Measurements from ENCODE around the gene PCNT.

The PCNT gene

GRCh38 chr21:46469275-46469674 is 145.3 kb downstream of the PCNT start:
- ChIA-PET CTCF (interaction anchor here (0.9 to 1.1 kb wide), 2 partner anchors 9 to 166 kb away, joined by 3 to 8 read pairs; partner anchors contain the start of gene PRMT2), POLR2A (interaction anchor here (1.0 to 2.6 kb wide), 3 partner anchors 10 to 166 kb away, joined by 4 to 8 read pairs (median 4); partner anchors contain the start of gene PRMT2)
- no peaks in the 10 kb centered on the region for H3K9me3 ChIP-seq (ENCODE audit: control insufficient read depth, insufficient read depth, low read depth, low read length)
- peaks cover 2 to 5% of the 10 kb centered on the region in 2 experiments; a peak in 2 of 3 replicates for H3K36me3 ChIP-seq (ENCODE audit: control insufficient read depth in 2 of 2, insufficient read depth in 1 of 2, low read length in 2 of 2)
- TF ChIP-seq ZNF26 (tag by site-specific recombination; IDR thresholded peaks at IDR 0.05) (no peak), ZNF785 (tag by site-specific recombination; IDR thresholded peaks at IDR 0.05) (no peak), ZNF530 (tag by site-specific recombination; IDR thresholded peaks at IDR 0.05; ENCODE audit: low read depth) (no peak), ZNF660 (tag by site-specific recombination; IDR thresholded peaks at IDR 0.05) (no peak), SALL2 (tag by site-specific recombination; IDR thresholded peaks at IDR 0.05; ENCODE audit: borderline replicate concordance) (no peak), ZBTB17 (tag by site-specific recombination; IDR thresholded peaks at IDR 0.05) (no peak), ZBTB8A (tag by site-specific recombination; IDR thresholded peaks at IDR 0.05) (no peak)
- H3K27ac ChIP-seq (ENCODE audit: extremely low read depth, low read depth, low read length): no peak overlapping the region
- H3K4me1 ChIP-seq (ENCODE audit: control insufficient read depth, insufficient read depth, low read length): no peaks in the 10 kb centered on the region; the same call in 1 of the 2 replicates
- no peak overlapping the region for H3K4me3 ChIP-seq (ENCODE audit: low read depth, low read length)

DNA sequence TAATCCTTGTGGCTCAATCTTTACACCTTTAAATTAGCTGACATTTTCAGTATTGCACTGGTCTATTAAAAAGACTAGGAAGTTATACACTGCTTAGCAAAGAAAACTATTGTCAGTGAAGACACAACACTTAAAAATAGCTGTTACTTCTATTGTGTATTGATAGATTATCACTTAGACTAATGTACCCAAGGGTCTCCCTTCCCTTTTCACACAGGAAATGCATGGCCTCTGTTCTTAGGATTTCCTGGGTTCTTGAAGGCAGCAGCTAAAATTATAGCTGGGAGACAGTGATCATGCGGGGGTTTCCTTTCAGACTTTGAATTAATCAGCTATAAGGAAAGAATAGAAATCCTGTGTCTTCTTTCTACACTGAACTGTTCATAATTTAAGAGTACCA is 147.6 kb downstream of the PCNT start:
- H3K9me3 ChIP-seq (ENCODE audit: control insufficient read depth, insufficient read depth, low read depth, low read length): no peaks in the 10 kb centered on the region
- CTCF ChIA-PET: no interaction called here

More for the DNA sequence above, 147.6 kb downstream of the PCNT start:
- Histone ChIP-seq H3K36me3 (ENCODE audit: control insufficient read depth in 2 of 2, insufficient read depth in 1 of 2, low read length in 2 of 2) (peaks cover 0 to under 1% of the 10 kb centered on the region in 2 experiments; a peak in 1 of 3 replicates), H3K4me3 (ENCODE audit: low read depth, low read length) (no peak overlapping the region), H3K4me1 (ENCODE audit: control insufficient read depth, insufficient read depth, low read length) (no peaks in the 10 kb centered on the region; the same call in 1 of the 2 replicates), H3K27ac (ENCODE audit: extremely low read depth, low read depth, low read length) (no peak overlapping the region)
- POLR2A ChIA-PET: interaction anchor here (0.7 kb wide), 1 partner anchor 164 kb away, joined by 3 read pairs; the partner anchor contains the start of gene PRMT2
- no peak for TF ChIP-seq AEBP2 (tag by site-specific recombination; IDR thresholded peaks at IDR 0.05; ENCODE audit: borderline replicate concordance)
- no peak for TF ChIP-seq ZNF274 (IDR thresholded peaks at IDR 0.05; ENCODE audit: low read length)
- TF ChIP-seq ZNF274 (tag by site-specific recombination; IDR thresholded peaks at IDR 0.05; ENCODE audit: borderline replicate concordance): no peak
- TF ChIP-seq, protein P1, sequence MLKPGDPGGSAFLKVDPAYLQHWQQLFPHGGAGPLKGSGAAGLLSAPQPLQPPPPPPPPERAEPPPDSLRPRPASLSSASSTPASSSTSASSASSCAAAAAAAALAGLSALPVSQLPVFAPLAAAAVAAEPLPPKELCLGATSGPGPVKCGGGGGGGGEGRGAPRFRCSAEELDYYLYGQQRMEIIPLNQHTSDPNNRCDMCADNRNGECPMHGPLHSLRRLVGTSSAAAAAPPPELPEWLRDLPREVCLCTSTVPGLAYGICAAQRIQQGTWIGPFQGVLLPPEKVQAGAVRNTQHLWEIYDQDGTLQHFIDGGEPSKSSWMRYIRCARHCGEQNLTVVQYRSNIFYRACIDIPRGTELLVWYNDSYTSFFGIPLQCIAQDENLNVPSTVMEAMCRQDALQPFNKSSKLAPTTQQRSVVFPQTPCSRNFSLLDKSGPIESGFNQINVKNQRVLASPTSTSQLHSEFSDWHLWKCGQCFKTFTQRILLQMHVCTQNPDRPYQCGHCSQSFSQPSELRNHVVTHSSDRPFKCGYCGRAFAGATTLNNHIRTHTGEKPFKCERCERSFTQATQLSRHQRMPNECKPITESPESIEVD (tag by site-specific recombination; IDR thresholded peaks at IDR 0.05): no peak
- TF ChIP-seq, protein P2, sequence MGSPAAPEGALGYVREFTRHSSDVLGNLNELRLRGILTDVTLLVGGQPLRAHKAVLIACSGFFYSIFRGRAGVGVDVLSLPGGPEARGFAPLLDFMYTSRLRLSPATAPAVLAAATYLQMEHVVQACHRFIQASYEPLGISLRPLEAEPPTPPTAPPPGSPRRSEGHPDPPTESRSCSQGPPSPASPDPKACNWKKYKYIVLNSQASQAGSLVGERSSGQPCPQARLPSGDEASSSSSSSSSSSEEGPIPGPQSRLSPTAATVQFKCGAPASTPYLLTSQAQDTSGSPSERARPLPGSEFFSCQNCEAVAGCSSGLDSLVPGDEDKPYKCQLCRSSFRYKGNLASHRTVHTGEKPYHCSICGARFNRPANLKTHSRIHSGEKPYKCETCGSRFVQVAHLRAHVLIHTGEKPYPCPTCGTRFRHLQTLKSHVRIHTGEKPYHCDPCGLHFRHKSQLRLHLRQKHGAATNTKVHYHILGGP (tag by site-specific recombination; IDR thresholded peaks at IDR 0.05): no peak
- no peak for TF ChIP-seq ZNF37A (tag by site-specific recombination; IDR thresholded peaks at IDR 0.05)
- TF ChIP-seq ZNF16 (tag by site-specific recombination; IDR thresholded peaks at IDR 0.05; ENCODE audit: low read depth): no peak
- TF ChIP-seq ZNF133 (tag by site-specific recombination; IDR thresholded peaks at IDR 0.05): no peak
- TF ChIP-seq ZNF747 (tag by site-specific recombination; IDR thresholded peaks at IDR 0.05): no peak
- TF ChIP-seq ZXDB (tag by site-specific recombination; IDR thresholded peaks at IDR 0.05): no peak
- no peak for TF ChIP-seq ZNF266 (tag by site-specific recombination; IDR thresholded peaks at IDR 0.05; ENCODE audit: low read depth)
- no peak for TF ChIP-seq MZF1 (tag by site-specific recombination; IDR thresholded peaks at IDR 0.05; ENCODE audit: borderline replicate concordance)
- TF ChIP-seq, protein P3, sequence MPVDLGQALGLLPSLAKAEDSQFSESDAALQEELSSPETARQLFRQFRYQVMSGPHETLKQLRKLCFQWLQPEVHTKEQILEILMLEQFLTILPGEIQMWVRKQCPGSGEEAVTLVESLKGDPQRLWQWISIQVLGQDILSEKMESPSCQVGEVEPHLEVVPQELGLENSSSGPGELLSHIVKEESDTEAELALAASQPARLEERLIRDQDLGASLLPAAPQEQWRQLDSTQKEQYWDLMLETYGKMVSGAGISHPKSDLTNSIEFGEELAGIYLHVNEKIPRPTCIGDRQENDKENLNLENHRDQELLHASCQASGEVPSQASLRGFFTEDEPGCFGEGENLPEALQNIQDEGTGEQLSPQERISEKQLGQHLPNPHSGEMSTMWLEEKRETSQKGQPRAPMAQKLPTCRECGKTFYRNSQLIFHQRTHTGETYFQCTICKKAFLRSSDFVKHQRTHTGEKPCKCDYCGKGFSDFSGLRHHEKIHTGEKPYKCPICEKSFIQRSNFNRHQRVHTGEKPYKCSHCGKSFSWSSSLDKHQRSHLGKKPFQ (tag by site-specific recombination; IDR thresholded peaks at IDR 0.05): no peak
- TF ChIP-seq KLF17 (tag by site-specific recombination; IDR thresholded peaks at IDR 0.05): no peak
- TF ChIP-seq ZNF221 (tag by site-specific recombination; IDR thresholded peaks at IDR 0.05; ENCODE audit: borderline replicate concordance): no peak
- TF ChIP-seq ZNF311 (tag by site-specific recombination; IDR thresholded peaks at IDR 0.05; ENCODE audit: borderline replicate concordance): no peak
- TF ChIP-seq ZNF140 (tag by site-specific recombination; IDR thresholded peaks at IDR 0.05): no peak
- TF ChIP-seq REPIN1 (tag by site-specific recombination; IDR thresholded peaks at IDR 0.05; ENCODE audit: low read depth): no peak
- no peak for TF ChIP-seq OVOL3 (tag by site-specific recombination; IDR thresholded peaks at IDR 0.05)

Data from HEK293 (cell line).